Measurements from ENCODE around the gene KCNJ11. TPM values are rescaled to one million over a fixed set of nuclear protein-coding genes. Genes with fewer than 3 reads are reported as not detected.

KCNJ11 gene
- total RNA-seq, 1 donor, result not detected

DNA sequence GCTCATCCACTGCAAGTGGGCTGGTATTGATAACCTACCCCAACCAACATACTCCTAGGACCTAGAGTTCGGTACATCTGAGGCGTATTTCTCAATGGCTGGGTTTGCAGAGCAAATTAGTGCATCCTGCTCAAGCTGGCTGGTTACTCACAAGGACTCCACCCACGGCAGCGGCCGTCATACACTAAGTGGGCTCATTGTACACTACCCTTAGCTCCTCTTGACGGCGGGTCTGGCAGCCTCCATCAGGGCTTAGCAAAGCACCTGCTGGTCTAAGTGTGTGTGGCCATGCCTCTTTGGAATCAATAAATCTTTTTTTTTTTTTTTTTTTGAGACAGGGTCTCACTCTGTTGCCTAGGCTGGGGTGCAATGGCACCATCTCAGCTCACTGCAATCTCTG lies 20.2 kb upstream of the KCNJ11 start:
- TF ChIP-seq, protein P1, sequence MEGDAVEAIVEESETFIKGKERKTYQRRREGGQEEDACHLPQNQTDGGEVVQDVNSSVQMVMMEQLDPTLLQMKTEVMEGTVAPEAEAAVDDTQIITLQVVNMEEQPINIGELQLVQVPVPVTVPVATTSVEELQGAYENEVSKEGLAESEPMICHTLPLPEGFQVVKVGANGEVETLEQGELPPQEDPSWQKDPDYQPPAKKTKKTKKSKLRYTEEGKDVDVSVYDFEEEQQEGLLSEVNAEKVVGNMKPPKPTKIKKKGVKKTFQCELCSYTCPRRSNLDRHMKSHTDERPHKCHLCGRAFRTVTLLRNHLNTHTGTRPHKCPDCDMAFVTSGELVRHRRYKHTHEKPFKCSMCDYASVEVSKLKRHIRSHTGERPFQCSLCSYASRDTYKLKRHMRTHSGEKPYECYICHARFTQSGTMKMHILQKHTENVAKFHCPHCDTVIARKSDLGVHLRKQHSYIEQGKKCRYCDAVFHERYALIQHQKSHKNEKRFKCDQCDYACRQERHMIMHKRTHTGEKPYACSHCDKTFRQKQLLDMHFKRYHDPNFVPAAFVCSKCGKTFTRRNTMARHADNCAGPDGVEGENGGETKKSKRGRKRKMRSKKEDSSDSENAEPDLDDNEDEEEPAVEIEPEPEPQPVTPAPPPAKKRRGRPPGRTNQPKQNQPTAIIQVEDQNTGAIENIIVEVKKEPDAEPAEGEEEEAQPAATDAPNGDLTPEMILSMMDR (IDR thresholded peaks at IDR 0.05; ENCODE audit: insufficient read depth, low read depth, low read length), result no peak
- no peak for DNase-seq (ENCODE audit: low read depth)
- H3K4me3 ChIP-seq (ENCODE audit: low read depth, low read length), result no peak overlapping the region

DNA sequence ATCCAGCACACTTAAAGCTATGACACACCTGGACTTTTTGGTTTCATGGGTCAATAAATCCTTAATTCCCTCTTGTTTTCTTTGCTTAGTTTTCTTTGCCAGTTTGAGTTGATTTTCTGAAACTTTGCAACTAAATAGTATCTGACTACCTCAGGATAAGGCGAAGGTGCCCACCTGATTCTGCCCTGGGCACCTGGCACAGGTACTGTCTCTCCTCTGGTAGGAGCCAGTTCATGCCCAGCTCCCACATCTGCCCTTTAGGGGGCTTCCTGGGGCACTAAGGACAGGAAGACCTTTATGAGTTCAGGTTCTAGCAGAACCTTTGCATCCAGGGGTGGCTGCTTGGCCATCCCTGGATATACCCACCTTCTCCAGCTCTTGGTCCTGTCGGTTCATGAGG lies 19.6 kb upstream of the KCNJ11 start:
- H3K4me3 ChIP-seq (ENCODE audit: low read depth, low read length), result no peak overlapping the region
- DNase-seq (ENCODE audit: low read depth), result no peak
- TF ChIP-seq, protein P1 (IDR thresholded peaks at IDR 0.05; ENCODE audit: insufficient read depth, low read depth, low read length), result no peak

DNA sequence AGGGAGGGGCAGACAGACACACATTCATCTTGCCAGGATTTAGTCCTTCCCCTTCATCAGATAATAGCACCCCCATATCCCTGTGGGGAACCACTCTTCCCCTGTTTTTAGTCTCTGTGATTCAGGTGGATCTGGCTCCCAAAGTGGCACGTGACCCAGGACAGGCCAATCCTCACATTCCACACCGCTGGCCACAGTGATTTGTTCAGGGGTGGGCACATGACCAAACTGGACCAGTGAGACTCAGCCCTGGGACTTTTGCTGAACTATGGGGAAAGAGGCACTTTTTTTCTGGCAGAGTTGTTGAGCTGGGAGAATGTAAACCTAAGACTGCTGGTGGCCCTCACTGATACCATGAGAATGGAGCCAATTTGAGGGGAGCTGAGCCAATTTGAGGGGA lies 19.1 kb upstream of the KCNJ11 start:
- TF ChIP-seq, protein P1 (IDR thresholded peaks at IDR 0.05; ENCODE audit: insufficient read depth, low read depth, low read length), result no peak
- no peak overlapping the region for H3K4me3 ChIP-seq (ENCODE audit: low read depth, low read length)
- DNase-seq (ENCODE audit: low read depth), result no peak

DNA sequence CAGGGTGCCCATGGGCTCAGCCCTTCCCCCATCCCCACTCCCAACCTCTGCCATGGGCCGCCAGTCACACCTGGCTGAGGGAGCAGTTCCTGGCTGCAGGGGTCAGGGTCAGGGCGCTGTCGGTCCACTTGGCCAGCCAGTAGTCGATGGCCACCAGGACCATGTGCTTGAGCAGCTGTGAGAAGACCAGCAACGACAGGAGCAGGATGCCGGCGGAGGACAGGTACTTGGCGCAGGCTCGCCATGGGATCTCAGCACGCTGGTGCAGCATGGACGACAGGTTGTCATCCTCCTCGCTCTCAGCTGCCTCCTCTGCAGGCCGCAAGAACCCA lies 18.3 kb upstream of the KCNJ11 start:
- TF ChIP-seq, protein P1 (IDR thresholded peaks at IDR 0.05; ENCODE audit: insufficient read depth, low read depth, low read length), result no peak
- no peak for DNase-seq (ENCODE audit: low read depth)
- H3K4me3 ChIP-seq (ENCODE audit: low read depth, low read length), result no peak overlapping the region

DNA sequence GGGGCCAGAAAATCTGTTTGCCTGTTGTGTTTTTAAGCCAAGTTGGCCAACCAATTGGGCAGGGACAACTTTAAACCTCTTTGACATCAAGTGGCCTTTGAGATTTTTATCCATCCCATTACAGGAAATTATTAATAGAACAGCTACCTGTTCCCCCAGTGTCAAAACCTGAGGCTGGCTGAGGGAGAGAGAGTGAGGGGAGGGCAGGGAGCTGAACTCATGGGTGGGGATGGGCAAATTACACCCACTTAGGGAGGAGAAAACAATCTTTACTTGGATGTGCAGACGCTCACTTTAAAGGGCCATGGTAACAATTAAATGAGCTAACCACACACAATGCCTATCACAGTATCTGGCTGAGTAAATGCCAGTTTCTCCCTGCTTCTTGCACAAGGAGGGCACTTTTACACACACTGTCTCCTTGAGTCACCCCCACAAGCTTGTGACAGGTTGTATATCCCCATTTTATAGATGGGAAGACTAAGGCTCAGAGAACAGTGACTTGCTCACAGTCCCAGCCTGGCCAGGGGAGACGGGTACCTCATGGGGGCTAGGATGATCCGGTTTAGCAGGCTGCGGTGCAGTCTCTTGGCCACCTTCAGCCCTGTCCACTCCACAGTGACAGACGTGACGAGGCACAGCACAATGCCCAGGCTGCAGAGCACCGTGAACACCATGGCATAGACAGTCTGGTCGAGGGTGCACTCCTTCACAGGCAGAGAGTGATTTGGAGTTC lies 17.8 kb upstream of the KCNJ11 start:
- H3K4me3 ChIP-seq (ENCODE audit: low read depth, low read length), result no peak overlapping the region
- no peak for DNase-seq (ENCODE audit: low read depth)
- TF ChIP-seq, protein P1 (IDR thresholded peaks at IDR 0.05; ENCODE audit: insufficient read depth, low read depth, low read length), result no peak

DNA sequence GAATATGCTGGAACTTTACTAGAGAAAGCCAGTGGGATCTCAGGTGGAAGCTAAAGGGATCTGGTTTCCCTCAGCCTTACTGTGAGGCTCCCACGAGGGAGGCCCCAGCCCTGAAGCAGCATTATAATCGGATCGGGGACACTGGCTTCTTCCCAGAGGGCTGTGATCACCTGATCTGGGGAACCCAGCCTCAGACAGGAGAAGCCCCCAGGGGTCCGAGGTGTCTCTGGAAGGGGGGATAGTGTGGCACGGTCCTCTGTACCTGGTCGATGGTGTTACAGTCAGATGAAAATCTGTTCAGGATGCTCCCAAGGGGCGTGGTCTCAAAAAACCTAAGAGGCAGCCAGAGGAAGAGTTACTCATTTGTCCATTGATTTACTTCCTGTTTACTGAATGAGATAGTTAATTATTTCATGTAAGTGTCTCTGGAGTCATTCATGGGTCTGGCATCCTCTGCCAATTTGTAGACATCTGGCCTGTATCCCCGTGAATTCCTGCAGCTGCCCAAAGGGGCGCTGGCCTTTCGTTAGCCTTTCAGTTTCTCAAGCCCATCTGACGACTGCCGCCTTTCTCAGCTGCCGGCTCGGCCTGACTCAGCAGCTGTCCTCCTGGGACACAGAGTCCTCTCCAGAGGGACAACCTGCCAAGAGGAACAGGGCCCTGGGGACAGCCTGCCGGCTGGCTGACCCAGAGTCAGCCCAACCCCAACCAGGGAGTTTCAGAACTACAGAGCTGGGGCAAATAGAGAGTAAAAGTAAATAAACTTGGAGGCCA lies 17.0 kb upstream of the KCNJ11 start:
- TF ChIP-seq, protein P1 (IDR thresholded peaks at IDR 0.05; ENCODE audit: insufficient read depth, low read depth, low read length), result peak; percentile 30

More for the DNA sequence above, 17.0 kb upstream of the KCNJ11 start:
- no peak overlapping the region for H3K4me3 ChIP-seq (ENCODE audit: low read depth, low read length)
- DNase-seq (ENCODE audit: low read depth), result peak; percentile 68
